SU-DHL-6 (cell line): ENCODE results near the gene RIMBP2.

Experiments
- CTCF ChIP-seq: fragments of 200-600 bp; sonication (generic); IDR thresholded peaks from one replicate; pipeline ENCODE4 v1.5.1; 2017; ENCODE audit warnings: antibody characterized with exemption, mild to moderate bottlenecking, low read length, moderate library complexity; ENCODE audit not compliant: insufficient read depth, poor library complexity, severe bottlenecking
- EZH2phosphoT487 ChIP-seq: fragments of 200-600 bp; sonication (generic), shearing (Covaris generic); conservative IDR thresholded peaks from 2 replicates; pipeline ENCODE4 v1.6.1; 2018; ENCODE audit warnings: mild to moderate bottlenecking, antibody characterized with exemption, low read length, moderate library complexity, mixed read lengths

GRCh38 chr12:130434560-130434959 lies 281.5 kb downstream of the RIMBP2 start:
- TF ChIP-seq CTCF (no peak), EZH2phosphoT487 (no peak)
